Activated gamma-delta T cell (primary cell): ENCODE measurements around the gene NFE2L2.
"Not testable (repeated sequence)": the region's sequence is repeated elsewhere in the genome, so short reads cannot be mapped to it uniquely, and the experiment has no call there.

Source experiments
- DNase-seq: peaks from one replicate; lab custom pipeline; 2025; lab: John Stamatoyannopoulos, UW

NFE2L2 gene

GRCh38 chr2:177193240-177193639, 71.3 kb downstream of the NFE2L2 start:
- no peak for DNase-seq

GRCh38 chr2:177192788-177193187, 71.7 kb downstream of the NFE2L2 start:
- no peak for DNase-seq

GRCh38 chr2:177190941-177191340, 73.6 kb downstream of the NFE2L2 start:
- no peak for DNase-seq

GRCh38 chr2:177188482-177189469, 75.8 kb downstream of the NFE2L2 start:
- no peak for DNase-seq

GRCh38 chr2:177187631-177188312, 76.8 kb downstream of the NFE2L2 start:
- no peak for DNase-seq

- not testable (repeated sequence) for DNase-seq
These were observed 78.5 kb downstream of the NFE2L2 start for GRCh38 chr2:177186038-177186437.

- no peak for DNase-seq
These were observed 79.9 kb downstream of the NFE2L2 start for GRCh38 chr2:177184606-177185005.

- no peak for DNase-seq
These were observed 80.7 kb downstream of the NFE2L2 start for GRCh38 chr2:177183860-177184259.
